ENCODE data around the gene NINJ2.

The NINJ2 gene

DNA sequence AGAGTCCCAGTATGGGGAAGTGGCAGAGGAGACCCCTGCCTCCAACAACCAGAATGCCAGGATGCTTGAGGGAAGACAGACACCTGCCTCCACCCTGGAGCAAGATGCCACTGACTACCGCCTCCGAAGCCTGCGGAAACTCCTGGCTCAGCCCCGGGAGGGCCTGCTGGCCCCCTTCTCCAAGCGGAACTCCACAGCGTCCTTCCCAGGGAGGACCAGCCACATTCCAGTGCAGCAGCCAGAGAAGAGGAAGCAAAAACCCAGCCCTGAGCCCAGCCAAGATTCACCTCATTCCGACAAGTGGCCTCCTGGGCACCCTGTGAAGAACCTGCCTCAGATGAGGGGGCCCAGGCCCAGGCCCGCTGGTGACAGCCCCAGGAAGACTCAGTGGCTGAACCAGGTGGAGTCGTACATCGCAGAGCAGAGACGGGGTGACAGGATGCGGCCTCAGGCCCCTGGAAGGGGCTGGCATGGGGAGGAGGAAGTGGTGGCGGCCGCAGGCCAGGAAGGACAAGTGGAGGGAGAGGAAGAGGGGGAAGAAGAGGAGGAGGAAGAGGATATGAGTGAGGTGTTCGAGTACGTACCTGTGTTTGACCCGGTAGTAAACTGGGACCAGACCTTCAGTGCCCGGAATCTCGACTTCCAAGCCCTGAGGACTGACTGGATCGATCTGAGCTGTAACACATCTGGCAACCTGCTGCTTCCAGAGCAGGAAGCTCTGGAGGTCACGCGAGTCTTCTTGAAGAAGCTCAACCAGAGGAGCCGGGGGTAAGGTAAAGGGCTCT is 109.8 kb downstream of the NINJ2 start:
- no peak for DNase-seq (ENCODE audit: low read depth in 2 of 3, low spot score in 1 of 3)

- no peak for DNase-seq (ENCODE audit: low read depth in 2 of 3, low spot score in 1 of 3)
These were observed 110.8 kb downstream of the NINJ2 start for GRCh38 chr12:552466-552865.

GRCh38 chr12:550473-551260 is 112.6 kb downstream of the NINJ2 start:
- DNase-seq (ENCODE audit: low read depth in 2 of 3, low spot score in 1 of 3), result no peak

- no peak for DNase-seq (ENCODE audit: low read depth in 2 of 3, low spot score in 1 of 3)
These were observed 113.7 kb downstream of the NINJ2 start for GRCh38 chr12:549476-550082.

GRCh38 chr12:547883-548470 is 115.3 kb downstream of the NINJ2 start:
- no peak for DNase-seq (ENCODE audit: low read depth in 2 of 3, low spot score in 1 of 3)

DNA sequence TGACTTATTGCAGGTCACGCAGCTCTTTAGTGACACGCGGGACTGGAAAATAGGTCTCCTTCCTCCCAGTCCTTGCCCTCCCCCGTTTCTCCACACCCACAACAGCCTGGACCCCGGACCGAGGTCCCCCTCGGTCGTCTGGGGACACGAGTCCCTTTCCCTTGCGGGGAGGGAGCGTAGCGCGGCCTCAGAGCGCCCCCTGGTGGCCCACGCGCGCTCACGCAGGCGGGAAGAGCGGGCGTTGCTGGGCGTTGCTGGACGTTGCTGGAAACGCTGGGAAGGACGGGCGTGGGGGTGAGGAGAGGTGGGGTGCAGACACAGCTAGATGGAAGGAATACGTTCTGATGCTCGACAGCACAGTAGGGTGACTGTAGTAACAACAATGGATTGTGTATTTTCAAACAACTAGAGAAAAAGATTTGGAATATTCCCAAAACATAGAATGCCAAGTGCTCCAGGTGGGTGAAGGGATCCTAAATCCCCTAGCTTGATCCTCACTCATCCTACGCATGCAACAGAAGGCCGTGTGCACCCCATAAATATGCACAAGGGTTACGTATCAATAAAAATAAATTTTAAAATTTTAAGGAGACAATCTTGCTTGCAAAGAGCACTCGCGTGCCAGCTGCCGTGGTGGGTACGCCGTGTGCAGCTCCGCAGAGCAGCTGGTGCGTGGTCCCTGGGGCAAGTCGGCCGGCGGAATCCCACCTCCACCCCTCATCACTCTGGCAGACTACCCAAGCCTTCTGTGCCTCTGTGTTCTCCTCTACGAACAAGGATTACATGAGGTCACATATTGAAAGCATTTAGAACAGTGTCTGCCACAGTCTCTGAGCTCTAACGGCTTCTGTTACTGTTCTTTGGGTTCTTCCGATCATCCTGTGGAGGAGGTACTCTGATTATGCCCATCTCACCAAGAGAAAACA is 116.1 kb downstream of the NINJ2 start:
- peak; percentile 57 to 69 (median 62) for DNase-seq (ENCODE audit: low read depth in 2 of 3, low spot score in 1 of 3)

- DNase-seq (ENCODE audit: low read depth in 2 of 3, low spot score in 1 of 3), result no peak
These were observed 116.9 kb downstream of the NINJ2 start for GRCh38 chr12:546265-546919.

DNA sequence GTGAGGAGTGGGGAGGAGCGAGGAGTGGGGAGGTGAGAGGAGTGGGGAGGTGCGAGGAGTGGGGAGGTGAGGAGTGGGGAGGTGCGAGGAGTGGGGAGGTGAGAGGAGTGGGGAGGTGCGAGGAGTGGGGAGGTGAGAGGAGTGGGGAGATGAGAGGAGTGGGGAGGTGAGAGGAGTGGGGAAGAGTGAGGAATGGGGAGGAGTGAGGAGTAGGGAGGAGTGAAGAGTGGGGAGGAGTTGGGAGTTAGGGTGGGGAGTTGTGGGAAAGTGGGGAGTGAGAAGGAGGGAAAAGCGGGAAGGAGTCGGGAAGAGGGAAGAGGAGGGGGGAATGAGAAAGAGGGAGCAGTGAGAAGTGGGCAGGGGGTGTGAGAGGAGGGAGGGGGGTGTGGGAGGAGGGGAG is 117.4 kb downstream of the NINJ2 start:
- no peak for DNase-seq (ENCODE audit: low read depth in 2 of 3, low spot score in 1 of 3)

DNA sequence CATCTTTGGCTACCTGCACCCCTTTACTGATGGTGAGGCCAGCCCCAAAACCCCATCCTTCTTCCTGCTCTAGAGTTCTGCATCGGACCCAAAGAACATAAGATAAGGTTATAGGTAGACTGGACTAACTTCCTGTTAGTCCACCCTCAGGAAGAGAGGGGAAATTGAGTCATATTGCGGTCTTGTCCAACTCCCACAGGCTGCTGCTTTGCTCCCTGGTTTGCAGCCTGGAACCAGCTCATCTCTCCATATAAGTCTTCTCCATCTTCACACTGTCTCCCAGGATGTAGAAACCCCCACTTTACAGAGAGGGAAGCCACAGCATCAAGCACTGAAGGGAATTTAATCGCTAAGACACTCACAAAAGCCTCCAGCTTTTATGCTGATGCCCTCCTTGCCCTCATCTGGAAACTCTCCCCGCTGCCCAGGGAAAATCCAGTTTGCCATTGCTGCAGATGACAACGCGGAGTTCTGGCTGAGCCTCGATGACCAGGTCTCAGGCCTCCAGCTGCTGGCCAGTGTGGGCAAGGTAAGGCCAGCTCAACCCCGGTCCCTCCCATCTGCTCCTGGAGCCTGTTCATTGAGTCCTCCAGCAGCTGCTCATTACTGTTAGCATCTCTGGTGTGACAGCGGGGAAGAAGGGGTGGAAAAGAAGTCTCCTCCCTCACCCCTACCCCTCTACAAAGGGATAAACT is 118.2 kb downstream of the NINJ2 start:
- no peak for DNase-seq (ENCODE audit: low read depth in 2 of 3, low spot score in 1 of 3)

- DNase-seq (ENCODE audit: low read depth in 2 of 3, low spot score in 1 of 3), result no peak
These were observed 119.1 kb downstream of the NINJ2 start for GRCh38 chr12:544142-544541.

GRCh38 chr12:543114-543451 is 120.2 kb downstream of the NINJ2 start:
- DNase-seq (ENCODE audit: low read depth in 2 of 3, low spot score in 1 of 3), result no peak

DNA sequence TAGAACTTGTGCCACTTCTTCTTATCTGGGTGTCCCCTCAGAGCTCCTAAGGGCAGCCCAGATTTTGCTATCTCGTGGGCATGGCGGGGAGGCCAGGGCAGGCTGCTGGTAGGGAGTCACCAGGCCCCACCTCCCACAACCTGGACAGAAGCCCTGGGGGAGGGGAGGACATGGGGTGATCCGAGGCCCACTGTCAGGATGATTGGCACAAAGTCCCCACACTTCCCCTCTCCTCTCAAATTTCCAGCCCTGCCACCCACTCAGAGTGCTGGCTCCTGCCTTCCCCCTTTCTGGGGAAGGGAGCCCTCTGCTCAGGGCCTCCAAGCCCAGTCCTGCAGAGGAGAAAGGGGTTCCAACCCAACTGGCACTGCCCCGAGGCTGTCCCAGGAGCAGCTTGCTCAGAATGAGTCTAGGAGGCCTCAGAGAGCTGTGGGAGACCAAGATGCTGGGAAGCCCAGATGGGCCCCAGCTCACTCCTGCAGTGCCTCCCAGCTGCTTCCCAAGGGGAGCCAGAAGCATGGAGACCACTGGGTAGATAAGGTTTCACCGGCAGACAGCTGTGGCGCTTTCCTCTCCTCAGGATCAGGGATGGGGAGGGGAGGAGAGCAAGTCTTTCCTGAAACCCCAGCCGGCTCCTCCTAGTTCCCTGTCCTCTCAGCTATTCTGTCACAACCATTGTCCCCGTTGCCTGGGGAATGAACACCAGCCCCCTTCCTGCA is 120.7 kb downstream of the NINJ2 start:
- DNase-seq (ENCODE audit: low read depth in 2 of 3, low spot score in 1 of 3), result no peak

GRCh38 chr12:541676-542324 is 121.4 kb downstream of the NINJ2 start:
- no peak for DNase-seq (ENCODE audit: low read depth in 2 of 3, low spot score in 1 of 3)

DNA sequence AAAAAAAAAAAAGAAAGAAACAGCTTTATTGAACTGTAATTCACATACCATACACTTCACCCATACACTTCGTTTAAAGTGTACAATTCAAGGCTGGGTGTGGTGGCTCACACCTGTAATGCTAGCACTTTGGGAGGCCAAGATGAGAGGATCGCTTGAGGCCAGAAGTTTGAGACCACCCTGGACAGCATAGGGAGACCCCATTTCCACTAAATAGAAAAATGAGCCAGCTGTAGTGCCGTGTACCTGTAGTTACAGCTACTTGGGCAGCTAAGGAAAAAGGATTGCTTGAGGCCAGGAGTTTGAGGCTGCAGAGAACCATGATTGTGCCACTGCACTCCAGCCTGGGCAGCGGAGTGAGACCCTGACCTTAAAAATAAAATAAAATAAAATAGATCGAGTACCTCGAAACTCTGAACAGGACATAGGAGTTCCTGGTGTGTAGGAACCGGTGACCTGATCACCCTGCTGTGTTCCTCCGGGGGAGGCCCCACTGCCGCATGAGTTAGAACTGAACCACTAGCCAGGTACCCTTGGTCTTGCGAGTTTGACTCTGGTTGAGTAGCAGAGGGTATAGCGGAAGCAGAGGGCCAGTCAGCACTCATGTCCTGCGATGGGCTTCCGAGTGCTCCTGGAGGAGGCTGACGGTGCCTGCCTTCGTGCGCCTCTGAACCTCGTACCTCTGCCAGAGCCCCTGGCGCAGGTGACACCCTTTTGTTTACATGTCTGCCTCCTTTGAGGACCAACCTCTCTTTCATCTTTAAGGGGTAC is 123.5 kb downstream of the NINJ2 start:
- DNase-seq (ENCODE audit: low read depth in 2 of 3, low spot score in 1 of 3), result no peak

- DNase-seq (ENCODE audit: low read depth in 2 of 3, low spot score in 1 of 3), result no peak
These were observed 124.3 kb downstream of the NINJ2 start for GRCh38 chr12:538731-539539.

DNA sequence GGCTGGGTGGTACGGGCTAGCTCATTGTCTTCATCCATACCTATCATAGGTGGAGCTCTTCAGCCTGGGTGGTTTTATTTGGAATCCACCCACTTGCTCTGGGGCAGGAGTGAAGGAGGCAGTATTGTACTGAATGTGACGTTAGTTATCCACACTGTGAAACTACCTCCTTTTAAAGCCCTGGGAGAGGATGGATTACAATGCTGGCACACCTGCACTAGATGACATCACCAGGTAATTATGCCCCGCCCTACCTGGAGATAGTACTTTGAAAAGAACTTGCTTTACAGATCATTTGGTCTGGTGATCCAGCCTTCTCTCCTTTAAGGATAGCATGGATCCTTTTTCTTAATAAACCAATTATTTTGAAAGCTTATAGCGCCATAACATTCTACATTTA is 125.5 kb downstream of the NINJ2 start:
- no peak for DNase-seq (ENCODE audit: low read depth in 2 of 3, low spot score in 1 of 3)

DNA sequence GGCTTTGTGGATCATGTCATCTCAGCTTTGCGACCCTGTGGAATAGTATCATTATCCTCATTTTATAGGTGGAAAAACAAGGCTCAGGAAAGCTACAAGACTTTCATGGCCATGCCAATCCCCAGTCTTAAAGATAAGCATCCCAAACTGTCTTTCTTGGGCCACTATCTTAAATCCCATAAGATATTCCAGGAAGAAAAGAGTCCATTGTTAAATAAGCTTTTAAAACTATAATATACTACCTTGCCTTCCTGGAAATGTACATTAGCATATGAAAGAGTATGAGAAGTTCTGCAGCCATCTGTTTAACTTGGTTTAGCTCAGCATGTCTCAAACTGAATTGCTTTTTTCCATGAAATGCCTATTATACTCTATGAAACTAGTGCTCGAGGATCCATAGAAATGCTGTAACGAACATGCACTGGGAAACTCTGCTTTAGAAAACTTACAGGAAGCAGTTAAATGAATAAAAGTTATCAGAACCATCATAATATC is 126.4 kb downstream of the NINJ2 start:
- no peak for DNase-seq (ENCODE audit: low read depth in 2 of 3, low spot score in 1 of 3)
